Measurements from ENCODE around the gene EFNB2.

DNA sequence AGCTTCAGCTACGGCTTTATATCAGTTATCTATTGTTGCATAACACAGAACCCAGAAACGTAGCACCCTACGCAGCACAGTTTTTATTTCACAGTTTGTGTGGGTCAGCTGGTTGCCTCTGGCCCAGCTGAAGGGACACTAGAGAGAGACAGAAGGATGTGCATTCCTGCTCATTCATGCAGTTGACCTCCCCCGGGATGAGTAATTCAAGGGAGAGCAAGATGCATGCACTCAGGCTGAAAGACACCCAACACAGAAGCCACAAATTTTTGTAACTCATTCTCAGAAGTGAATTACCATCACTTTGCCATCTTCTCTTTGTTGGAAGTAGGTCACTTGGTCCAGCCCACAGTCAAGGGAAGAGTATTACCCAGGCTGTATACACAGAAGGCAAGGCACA, 89.5 kb downstream of the EFNB2 start:
- TF ChIP-seq, protein P1, sequence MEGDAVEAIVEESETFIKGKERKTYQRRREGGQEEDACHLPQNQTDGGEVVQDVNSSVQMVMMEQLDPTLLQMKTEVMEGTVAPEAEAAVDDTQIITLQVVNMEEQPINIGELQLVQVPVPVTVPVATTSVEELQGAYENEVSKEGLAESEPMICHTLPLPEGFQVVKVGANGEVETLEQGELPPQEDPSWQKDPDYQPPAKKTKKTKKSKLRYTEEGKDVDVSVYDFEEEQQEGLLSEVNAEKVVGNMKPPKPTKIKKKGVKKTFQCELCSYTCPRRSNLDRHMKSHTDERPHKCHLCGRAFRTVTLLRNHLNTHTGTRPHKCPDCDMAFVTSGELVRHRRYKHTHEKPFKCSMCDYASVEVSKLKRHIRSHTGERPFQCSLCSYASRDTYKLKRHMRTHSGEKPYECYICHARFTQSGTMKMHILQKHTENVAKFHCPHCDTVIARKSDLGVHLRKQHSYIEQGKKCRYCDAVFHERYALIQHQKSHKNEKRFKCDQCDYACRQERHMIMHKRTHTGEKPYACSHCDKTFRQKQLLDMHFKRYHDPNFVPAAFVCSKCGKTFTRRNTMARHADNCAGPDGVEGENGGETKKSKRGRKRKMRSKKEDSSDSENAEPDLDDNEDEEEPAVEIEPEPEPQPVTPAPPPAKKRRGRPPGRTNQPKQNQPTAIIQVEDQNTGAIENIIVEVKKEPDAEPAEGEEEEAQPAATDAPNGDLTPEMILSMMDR (IDR thresholded peaks at IDR 0.05; ENCODE audit: poor library complexity, severe bottlenecking): no peak
- no peak for TF ChIP-seq TAF1 (IDR thresholded peaks at IDR 0.05; ENCODE audit: low read depth)
- TF ChIP-seq, protein P2, sequence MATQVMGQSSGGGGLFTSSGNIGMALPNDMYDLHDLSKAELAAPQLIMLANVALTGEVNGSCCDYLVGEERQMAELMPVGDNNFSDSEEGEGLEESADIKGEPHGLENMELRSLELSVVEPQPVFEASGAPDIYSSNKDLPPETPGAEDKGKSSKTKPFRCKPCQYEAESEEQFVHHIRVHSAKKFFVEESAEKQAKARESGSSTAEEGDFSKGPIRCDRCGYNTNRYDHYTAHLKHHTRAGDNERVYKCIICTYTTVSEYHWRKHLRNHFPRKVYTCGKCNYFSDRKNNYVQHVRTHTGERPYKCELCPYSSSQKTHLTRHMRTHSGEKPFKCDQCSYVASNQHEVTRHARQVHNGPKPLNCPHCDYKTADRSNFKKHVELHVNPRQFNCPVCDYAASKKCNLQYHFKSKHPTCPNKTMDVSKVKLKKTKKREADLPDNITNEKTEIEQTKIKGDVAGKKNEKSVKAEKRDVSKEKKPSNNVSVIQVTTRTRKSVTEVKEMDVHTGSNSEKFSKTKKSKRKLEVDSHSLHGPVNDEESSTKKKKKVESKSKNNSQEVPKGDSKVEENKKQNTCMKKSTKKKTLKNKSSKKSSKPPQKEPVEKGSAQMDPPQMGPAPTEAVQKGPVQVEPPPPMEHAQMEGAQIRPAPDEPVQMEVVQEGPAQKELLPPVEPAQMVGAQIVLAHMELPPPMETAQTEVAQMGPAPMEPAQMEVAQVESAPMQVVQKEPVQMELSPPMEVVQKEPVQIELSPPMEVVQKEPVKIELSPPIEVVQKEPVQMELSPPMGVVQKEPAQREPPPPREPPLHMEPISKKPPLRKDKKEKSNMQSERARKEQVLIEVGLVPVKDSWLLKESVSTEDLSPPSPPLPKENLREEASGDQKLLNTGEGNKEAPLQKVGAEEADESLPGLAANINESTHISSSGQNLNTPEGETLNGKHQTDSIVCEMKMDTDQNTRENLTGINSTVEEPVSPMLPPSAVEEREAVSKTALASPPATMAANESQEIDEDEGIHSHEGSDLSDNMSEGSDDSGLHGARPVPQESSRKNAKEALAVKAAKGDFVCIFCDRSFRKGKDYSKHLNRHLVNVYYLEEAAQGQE (IDR thresholded peaks at IDR 0.05; ENCODE audit: borderline replicate concordance): no peak
- no peak for TF ChIP-seq SMC3 (conservative IDR thresholded peaks at IDR 0.05; ENCODE audit: poor library complexity)

All from neural cell (in vitro differentiated cells).